ENCODE results near the gene RNF169. TPM values are rescaled to one million over a fixed set of nuclear protein-coding genes. Genes with fewer than 3 reads are reported as not detected.

The RNF169 gene
- total RNA-seq (2016; rRNA removed; fragmentation: Illumina TruSeq; extraction: Trizol) (14.2 and 17.0 TPM in 2 replicates), polyA plus RNA-seq (2011; rRNA removed) (4.8 and 5.3 TPM in 2 replicates), polyA minus RNA-seq (2011; rRNA and poly(A)+ RNA removed; ENCODE audit: low replicate concordance) (15.7 and 33.2 TPM in 2 replicates), Bru-seq, nascent RNA (percentile 84 among the genes with signal in this experiment), BruChase-seq, experiment 1, labeled RNA remaining after a 6-hour chase (percentile 79 among the genes with signal in this experiment), BruChase-seq, experiment 2, labeled RNA remaining after a 2-hour chase (percentile 86 among the genes with signal in this experiment)
- 1.6 and 1.9 TPM in 2 replicates for total RNA-seq (2016; cell fraction: cytosol; rRNA removed; fragmentation: Illumina TruSeq; extraction: Trizol; ENCODE audit: low read depth)
- total RNA-seq (2016; cell fraction: insoluble cytoplasmic fraction; rRNA removed; fragmentation: Illumina TruSeq; extraction: Trizol), result 14.0 and 15.8 TPM in 2 replicates
- 6.1 and 6.8 TPM in 2 replicates for total RNA-seq (2016; cell fraction: membrane; rRNA removed; fragmentation: Illumina TruSeq; extraction: Trizol)
- 19.7 and 21.7 TPM in 2 replicates for total RNA-seq (2016; cell fraction: nucleus; rRNA removed; fragmentation: Illumina TruSeq; extraction: Trizol)
- polyA plus RNA-seq (2011; cell fraction: cytosol; rRNA removed), result 2.3 and 3.3 TPM in 2 replicates
- polyA plus RNA-seq (2011; cell fraction: nucleus; rRNA removed), result 6.3 and 7.5 TPM in 2 replicates
- 5.4 and 6.4 TPM in 2 replicates for polyA plus RNA-seq (2012)
- polyA plus RNA-seq (2016; cell fraction: cytosol; fragmentation: Illumina TruSeq; extraction: Trizol; ENCODE audit: low read depth), result 0.20 and 0.22 TPM in 2 replicates
- polyA plus RNA-seq (2016; cell fraction: insoluble cytoplasmic fraction; fragmentation: Illumina TruSeq; extraction: Trizol; ENCODE audit: low read depth), result 6.0 and 6.8 TPM in 2 replicates
- polyA plus RNA-seq (2016; cell fraction: membrane; fragmentation: Illumina TruSeq; extraction: Trizol; ENCODE audit: low read depth), result 0.93 and 1.1 TPM in 2 replicates
- 13.1 and 13.4 TPM in 2 replicates for polyA plus RNA-seq (2016; cell fraction: nucleus; fragmentation: Illumina TruSeq; extraction: Trizol; ENCODE audit: insufficient read depth, low read depth)
- 12.7 and 13.5 TPM in 2 replicates for polyA minus RNA-seq (2011; cell fraction: cytosol; rRNA and poly(A)+ RNA removed)
- 43.4 and 50.1 TPM in 2 replicates for polyA minus RNA-seq (2011; cell fraction: nucleus; rRNA and poly(A)+ RNA removed)
- long read RNA-seq, experiment 1, partial matches to known transcripts, result 1 of 14 reads
- long read RNA-seq, experiment 1, other reads (novel, unspliced or antisense), result 13 of 14 reads
- long read RNA-seq, experiment 2, full-length matches to known transcripts, result 1 of 15 reads
- long read RNA-seq, experiment 2, partial matches to known transcripts, result 0 of 15 reads
- long read RNA-seq, experiment 2, other reads (novel, unspliced or antisense), result 14 of 15 reads

- in situ Hi-C loops (cut with HindIII; ENCODE audit: extremely low pct_ligation_motif_present, low pct_unique_long_range_greater_than_20kb), result no loop called here
- Histone ChIP-seq H3K4me3 (replicated peaks in 1 of 3; ENCODE audit: insufficient read depth in 1 of 3, low read depth in 2 of 3, low read length in 3 of 3) (peak within 1 kb of the TSS; percentile 71 to 78 (median 77)), H3K27ac (ENCODE audit: extremely low read length, insufficient read depth, low read length) (peak within 1 kb of the TSS; percentile 93), H3K4me1 (ENCODE audit: insufficient read depth, low read length) (peaks cover 45% of the 10 kb centered on the region), H3K36me3 (replicated peaks in 1 of 2; ENCODE audit: control insufficient read depth in 1 of 2, insufficient read depth in 2 of 2, low read length in 2 of 2) (no peaks in the 10 kb centered on the region), H2AFZ (ENCODE audit: low read length) (peak within 1 kb of the TSS; percentile 55), H3K9ac (ENCODE audit: insufficient read depth, low read depth, low read length) (peak within 1 kb of the TSS; percentile 93), H4K20me1 (ENCODE audit: insufficient read depth, low read length) (peaks cover 2% of the 10 kb centered on the region; the same call in 1 of the 2 replicates), H3K27me3 (ENCODE audit: control insufficient read depth in 1 of 2, insufficient read depth in 2 of 2, low read length in 2 of 2) (no peaks in the 10 kb centered on the region; a peak in 1 of 5 replicates), H3K4me2 (ENCODE audit: low read depth, low read length) (peak within 1 kb of the TSS; percentile 93), H3K9me3 (ENCODE audit: low read length) (no peaks in the 10 kb centered on the region), H3K79me2 (ENCODE audit: insufficient read depth, low read length) (peaks cover 35% of the 10 kb centered on the region)
- BruUV-seq (replicated peaks), result TSS peak; percentile 78
- CTCF ChIA-PET (ENCODE audit: low intra/inter-chr PET ratio, low total read pairs), result no interaction called here
- ATAC-seq, result peak; percentile 97
- POLR2A ChIA-PET, result interaction anchor here (0.6 kb wide), 1 partner anchor 971 kb away, joined by 3 read pairs; no protein-coding TSS in a partner anchor
- peak; percentile 39 for FAIRE-seq
- intact Hi-C loops (cut with micrococcal nuclease; ENCODE audit: unreplicated experiment), result loop anchor here (10.0 kb wide), 2 partner anchors 126 to 134 kb away; no protein-coding TSS in a partner anchor
- DNase-seq (ENCODE audit: low spot score), result peak; percentile 91
- under 1% methylated on average over 21 of the region's 47 CpGs for WGBS (ENCODE audit: low lambda C conversion rate)
- TF ChIP-seq KLF16 (CRISPR knock-in tag; IDR thresholded peaks at IDR 0.05) (0 out of 4 replicates have a peak, but pooled peaks of 1 of the 2 experiments have one; percentile 11), FOSL2 (CRISPR knock-in tag; IDR thresholded peaks at IDR 0.05) (peak; percentile 34; the same call in 1 of the 2 replicates), MATR3 (CRISPR knock-in tag; IDR thresholded peaks at IDR 0.05) (no peak), ZNF770 (CRISPR knock-in tag; IDR thresholded peaks at IDR 0.05) (no peak), DNMT3B (CRISPR knock-in tag; conservative IDR thresholded peaks at IDR 0.05) (peak; percentile 47; the same call in 1 of the 2 replicates), ZGPAT (CRISPR knock-in tag; IDR thresholded peaks at IDR 0.05) (peak; percentile 16; the same call in 1 of the 2 replicates), ZNF782 (CRISPR knock-in tag; IDR thresholded peaks at IDR 0.05; ENCODE audit: borderline replicate concordance) (no peak), ARID5B (CRISPR knock-in tag; IDR thresholded peaks at IDR 0.05) (0 out of 2 replicates have a peak, but pooled peaks have one; percentile 12), TAF1 (CRISPR knock-in tag; IDR thresholded peaks at IDR 0.05) (peak; percentile 72)
Observed at GRCh38 chr11:74748211-74749126, at the start of gene RNF169. Gene RNF169 (plus strand): TSS chr11:74748849. CDS start chr11:74748881, 32 bp downstream.

All from HepG2 (cell line).